RPMI7951 (cell line): ENCODE results near the gene PPP1R13B. TPM values are rescaled to one million over a fixed set of nuclear protein-coding genes. Genes with fewer than 3 reads are reported as not detected.
"Not testable (repeated sequence)": the region's sequence is repeated elsewhere in the genome, so short reads cannot be mapped to it uniquely, and the experiment has no call there.

ENCODE experiments used
- DNase-seq: peaks from one replicate; pipeline ENCODE4 v3.0.0-alpha.2; 2012; ENCODE audit warnings: low read depth
- total RNA-seq: library from RNA; depleted of rRNA; stranded (reverse); fragments of >200 nt; shearing (Covaris generic); gene quantifications from 2 replicates; pipeline ENCODE4 v1.2.3, GENCODE V29; 2014; rRNA removed

The PPP1R13B gene, protein sequence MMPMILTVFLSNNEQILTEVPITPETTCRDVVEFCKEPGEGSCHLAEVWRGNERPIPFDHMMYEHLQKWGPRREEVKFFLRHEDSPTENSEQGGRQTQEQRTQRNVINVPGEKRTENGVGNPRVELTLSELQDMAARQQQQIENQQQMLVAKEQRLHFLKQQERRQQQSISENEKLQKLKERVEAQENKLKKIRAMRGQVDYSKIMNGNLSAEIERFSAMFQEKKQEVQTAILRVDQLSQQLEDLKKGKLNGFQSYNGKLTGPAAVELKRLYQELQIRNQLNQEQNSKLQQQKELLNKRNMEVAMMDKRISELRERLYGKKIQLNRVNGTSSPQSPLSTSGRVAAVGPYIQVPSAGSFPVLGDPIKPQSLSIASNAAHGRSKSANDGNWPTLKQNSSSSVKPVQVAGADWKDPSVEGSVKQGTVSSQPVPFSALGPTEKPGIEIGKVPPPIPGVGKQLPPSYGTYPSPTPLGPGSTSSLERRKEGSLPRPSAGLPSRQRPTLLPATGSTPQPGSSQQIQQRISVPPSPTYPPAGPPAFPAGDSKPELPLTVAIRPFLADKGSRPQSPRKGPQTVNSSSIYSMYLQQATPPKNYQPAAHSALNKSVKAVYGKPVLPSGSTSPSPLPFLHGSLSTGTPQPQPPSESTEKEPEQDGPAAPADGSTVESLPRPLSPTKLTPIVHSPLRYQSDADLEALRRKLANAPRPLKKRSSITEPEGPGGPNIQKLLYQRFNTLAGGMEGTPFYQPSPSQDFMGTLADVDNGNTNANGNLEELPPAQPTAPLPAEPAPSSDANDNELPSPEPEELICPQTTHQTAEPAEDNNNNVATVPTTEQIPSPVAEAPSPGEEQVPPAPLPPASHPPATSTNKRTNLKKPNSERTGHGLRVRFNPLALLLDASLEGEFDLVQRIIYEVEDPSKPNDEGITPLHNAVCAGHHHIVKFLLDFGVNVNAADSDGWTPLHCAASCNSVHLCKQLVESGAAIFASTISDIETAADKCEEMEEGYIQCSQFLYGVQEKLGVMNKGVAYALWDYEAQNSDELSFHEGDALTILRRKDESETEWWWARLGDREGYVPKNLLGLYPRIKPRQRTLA
- 0.78 and 1.6 TPM in 2 replicates for total RNA-seq

DNA sequence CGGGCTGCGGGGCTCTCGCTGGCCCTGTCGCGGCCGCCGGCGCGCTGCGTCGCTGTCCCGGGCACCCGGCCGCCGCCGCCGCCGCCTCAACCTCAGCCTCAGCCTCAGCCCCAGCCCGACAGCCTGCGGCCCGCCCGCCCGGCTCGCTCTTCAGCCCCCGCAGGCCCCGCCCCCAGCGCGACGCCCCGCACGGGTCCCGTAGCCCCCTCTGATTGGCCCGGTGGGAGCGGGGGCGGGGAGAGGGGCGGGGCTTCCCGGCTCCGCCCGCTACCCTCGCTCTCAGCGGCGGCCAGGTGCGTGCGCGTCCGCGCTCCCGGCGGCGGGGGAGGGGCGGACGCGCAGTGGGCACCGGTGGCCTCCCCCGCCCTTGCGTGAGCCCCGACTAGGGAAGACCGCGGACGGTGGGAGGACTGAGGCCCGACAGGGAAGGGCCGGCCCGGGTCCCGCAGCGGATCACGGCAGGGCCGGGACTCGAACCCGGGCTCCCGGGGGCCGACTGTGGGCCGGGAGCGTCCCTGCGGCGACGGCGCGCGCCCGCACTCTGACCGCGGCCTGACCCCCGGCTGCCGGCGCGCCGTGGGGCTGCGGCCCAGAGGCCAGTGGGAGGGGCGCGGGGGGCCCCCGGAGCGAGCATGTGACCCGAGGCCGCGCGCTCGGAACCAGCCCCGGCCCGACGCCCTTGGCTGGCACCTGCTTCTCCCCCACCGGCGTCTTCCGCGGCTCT lies at the start of gene PPP1R13B:
Gene PPP1R13B, minus strand, starts transcription at position 125 of the 724 bp plus-strand sequence. CDS start 268 bp downstream, outside the sequence.
- peak; percentile 79 for DNase-seq

DNA sequence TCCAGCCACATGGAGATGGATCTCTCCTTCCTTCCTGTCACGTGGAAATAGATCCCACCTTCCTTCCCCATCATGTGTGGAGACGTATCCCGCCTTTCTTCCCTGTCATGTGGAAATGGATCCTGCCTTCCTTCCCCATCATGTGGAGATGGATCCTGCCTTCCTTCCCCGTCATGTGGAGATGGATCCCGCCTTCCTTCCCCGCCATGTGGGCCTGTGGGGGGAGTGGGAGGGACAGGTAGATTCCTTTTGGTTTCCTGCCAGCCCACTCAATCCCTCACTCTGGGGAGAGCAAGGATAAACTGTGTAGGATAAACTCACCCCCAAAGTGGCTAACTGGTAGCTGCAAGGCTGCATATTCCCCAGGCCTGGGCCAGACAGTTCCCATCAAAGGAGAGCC lies 49.2 kb upstream of the PPP1R13B start:
- DNase-seq: no peak

DNA sequence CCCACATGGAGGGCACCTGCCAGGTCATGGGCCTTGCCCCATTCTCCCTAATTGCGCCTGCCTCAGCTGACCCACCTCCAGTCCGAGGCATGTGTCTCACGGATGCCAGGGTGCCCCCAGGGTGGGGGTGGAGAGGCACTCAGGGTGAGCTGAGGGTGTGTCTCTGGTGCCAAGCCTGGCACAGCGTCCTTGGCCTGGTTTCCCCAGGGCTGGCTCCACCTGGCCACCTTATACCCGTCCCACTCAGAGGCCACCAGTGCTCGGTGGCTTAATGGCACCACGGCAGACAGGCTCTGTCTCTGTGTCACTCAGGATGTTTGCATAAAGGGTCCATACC lies 47.3 kb upstream of the PPP1R13B start:
- no peak for DNase-seq

GRCh38 chr14:103894034-103894722 lies 46.8 kb upstream of the PPP1R13B start:
- DNase-seq: no peak

DNA sequence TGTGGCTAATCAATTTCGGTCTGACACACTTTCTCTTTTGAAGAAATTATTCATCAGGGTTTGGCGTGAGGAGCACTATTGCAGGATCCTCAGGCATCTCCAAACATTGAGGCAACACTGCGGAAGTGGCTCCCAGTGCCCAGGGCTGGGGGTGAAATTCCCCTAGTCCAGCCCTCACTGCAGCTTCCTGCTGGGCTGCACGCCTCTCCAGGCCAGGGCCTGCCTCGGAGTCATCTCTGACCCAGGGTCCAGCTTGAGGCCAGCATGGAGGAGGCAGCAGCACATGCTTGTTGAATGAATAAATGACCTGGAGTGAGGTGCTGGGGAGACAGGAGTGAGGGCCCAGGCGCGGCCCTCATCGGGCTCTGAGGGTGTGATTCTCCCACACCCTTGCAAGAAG lies 44.9 kb upstream of the PPP1R13B start:
- no peak for DNase-seq

- DNase-seq: no peak
Measured at GRCh38 chr14:103891667-103892215, 44.4 kb upstream of the PPP1R13B start.

DNA sequence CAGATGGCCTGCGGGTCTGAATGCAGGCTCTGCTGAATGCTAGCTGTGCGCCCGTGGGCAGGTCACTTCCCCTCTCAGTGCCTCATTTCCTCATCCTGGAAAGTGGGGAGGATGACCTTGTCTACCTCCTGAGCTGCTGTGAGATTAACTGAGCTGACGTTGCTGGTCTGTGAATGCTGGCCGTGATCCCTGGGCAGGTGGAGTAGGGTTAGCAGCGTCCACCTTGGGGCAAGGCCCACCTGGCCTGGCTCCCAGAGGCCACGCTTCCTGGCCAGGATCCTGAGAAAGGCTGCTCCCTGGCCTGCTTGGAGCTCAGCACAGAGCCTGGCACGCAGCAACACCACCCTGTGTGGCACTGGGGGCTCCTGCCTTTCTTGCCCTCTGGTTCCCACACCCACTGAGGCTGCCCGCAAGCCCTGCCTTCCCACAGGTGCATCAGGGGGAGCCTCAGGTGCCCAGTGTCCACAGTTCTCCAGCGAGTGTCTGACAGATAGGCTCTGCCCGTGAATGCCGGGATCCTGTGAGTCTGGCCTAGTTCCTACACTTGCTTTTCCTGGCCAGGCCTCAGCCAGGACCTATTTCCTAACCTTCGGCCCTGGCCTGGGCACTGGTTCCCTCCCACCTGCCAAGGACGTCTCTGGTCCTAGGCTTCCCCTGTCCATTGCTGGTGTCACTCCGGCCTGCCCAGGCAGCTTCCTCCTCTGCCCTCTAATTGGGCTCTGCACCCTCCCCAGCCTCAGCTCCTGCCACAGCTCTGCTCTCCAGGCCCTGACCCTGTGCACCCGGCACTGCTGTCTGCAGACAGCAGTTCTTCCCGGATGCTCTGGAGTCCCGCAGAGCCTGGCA lies 43.7 kb upstream of the PPP1R13B start:
- no peak for DNase-seq

- no peak for DNase-seq
Measured at GRCh38 chr14:103890052-103890371, 42.6 kb upstream of the PPP1R13B start.

DNA sequence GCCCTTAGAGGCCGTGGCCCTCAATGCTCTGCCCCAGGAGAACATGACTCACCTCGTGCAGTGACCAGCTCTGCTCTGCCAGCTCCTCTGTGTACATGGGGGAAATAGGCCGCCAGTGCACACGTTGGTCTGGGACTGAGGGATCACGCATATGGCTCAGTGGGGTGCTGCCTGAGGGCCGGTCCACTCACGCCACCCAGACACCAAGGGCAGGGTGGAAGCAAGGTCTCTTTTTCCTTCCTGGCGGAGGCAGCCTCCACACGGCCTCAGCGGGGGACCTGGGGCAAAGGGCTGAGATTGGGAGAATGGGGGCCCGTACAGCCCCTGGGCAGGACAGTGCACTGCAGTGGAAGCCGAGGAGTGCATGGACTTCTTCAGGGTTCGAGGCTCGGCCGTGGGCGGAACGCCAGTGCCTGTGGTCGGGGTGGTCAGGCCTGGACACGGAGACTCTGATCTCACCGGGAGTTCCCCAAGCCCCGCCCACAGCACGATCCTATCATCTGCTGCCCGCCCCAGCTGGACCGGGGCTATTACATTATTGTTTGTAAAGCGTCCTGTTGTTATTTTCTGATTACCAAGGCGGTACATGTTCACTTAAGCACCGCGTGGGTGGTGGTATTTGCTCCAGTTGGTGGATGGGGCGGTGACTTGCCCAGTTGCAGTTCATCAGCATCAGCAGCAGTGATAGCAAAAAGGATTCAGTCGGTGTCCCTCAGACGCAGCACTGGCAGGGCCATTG lies 42.1 kb upstream of the PPP1R13B start:
- peak; percentile 45 for DNase-seq

DNA sequence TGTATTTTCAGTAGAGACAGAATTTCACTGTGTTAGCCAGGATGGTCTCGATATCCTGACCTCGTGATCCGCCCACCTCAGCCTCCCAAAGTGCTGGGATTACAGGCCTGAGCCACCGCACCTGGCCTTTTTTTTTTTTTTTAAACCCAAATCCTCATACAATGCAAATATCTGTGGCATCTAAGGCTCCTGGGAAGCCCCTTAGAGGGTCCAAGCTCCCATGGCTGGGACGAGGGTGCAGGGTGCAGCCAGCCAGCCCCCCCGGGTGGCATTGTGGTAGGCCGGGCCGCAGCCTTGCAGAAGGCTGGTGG lies 41.6 kb upstream of the PPP1R13B start:
- not testable (repeated sequence) for DNase-seq

GRCh38 chr14:103887557-103888115 lies 40.3 kb upstream of the PPP1R13B start:
- DNase-seq: no peak

- DNase-seq: no peak
Measured at GRCh38 chr14:103887170-103887501, 39.8 kb upstream of the PPP1R13B start.

GRCh38 chr14:103886304-103887169 lies 39.2 kb upstream of the PPP1R13B start:
- DNase-seq: no peak

DNA sequence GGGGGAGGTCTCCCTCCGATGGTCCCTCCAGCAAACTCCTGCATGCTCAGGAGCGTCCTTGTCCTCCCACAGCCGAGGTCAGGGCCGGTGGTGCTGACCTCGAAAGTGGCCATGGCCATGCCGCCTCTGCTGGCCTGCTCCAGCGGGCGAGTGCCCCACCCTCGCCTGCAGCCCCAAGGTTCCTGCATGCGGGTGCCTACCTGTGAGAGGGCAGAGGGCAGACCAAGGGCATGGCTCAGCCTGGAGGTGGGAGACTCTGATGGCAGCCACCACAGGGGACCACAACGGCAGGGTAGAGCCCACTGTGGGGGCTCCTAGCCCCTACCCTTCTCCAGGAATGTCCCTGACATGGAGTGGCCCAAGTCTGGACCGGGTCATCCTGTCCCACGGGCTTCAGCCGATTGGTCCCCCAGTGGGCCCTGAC lies 38.1 kb upstream of the PPP1R13B start:
- DNase-seq: no peak

GRCh38 chr14:103884854-103885253 lies 37.5 kb upstream of the PPP1R13B start:
- DNase-seq: no peak

GRCh38 chr14:103883263-103883523 lies 35.8 kb upstream of the PPP1R13B start:
- DNase-seq: no peak

- no peak for DNase-seq
Measured at GRCh38 chr14:103882503-103883262, 35.3 kb upstream of the PPP1R13B start.
